PC-9 (cell line): Measurements from ENCODE around the gene CLTCL1.

Experiments
- CTCF ChIP-seq: fragments of 200-600 bp; sonication (generic); conservative IDR thresholded peaks from 2 replicates; pipeline ENCODE4 v1.6.1; 2017; ENCODE audit warnings: mixed run types, antibody characterized with exemption, mild to moderate bottlenecking, moderate library complexity
- EZH2 ChIP-seq: fragments of 200-600 bp; sonication (generic); IDR thresholded peaks from 2 replicates; pipeline ENCODE4 v1.8.0; 2017; ENCODE audit warnings: antibody characterized with exemption, low read depth

GRCh38 chr22:19304547-19304946 lies 13.0 kb upstream of the CLTCL1 start:
- TF ChIP-seq CTCF: no peak
- no peak for TF ChIP-seq EZH2
